GM21515 (cell line): ENCODE measurements around the gene ABCC4.

ENCODE experiments used
- ATAC-seq: cut with Tn5 transposase; IDR thresholded peaks from one replicate; pipeline ENCODE4 v1.9.1; 2021; ENCODE audit not compliant: unreplicated experiment

ABCC4 gene

DNA sequence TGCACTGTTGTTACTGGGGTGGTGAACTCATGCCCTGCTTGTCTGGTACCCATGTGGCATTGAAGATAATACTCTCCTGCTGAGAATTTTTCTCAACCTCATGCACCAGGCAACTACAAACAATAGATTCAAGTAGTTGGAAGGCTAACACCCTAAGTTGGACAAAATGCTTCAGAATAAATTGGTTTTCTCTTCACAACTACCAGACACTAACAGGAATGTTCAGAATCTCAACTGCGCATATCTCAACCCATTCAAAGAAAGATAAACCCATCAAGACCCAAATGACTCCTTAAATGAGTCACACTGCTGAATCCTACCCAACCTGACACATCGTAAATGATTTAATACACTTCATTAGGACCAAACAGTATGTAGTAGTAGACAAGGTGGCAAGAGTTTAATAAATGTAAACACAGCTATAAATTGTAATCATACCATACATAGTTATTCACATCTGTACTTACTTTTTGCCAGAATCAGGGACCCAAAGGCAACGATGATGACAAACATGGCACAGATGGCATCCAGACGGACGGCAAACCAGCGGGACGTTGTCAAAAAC lies 227.4 kb downstream of the ABCC4 start:
- no peak for ATAC-seq

DNA sequence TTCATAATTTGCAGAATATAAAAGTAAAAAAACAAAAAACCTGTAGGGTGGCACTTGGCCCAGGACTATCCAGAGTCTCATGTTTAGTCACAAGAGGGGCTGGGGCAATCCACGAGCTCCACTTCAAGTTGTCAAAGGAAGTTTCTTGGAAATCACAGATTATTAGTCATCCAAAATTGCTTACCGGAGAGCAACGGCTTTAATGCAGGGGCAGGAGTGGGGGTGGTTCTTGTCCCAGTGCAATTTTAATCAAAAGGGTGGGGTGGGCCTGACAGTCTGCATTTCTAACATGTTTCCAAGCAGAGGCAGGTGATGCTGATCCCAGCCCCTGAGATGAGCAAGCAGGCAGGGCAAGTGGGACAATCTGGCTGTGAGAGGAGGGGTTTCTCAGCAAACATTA lies 233.9 kb downstream of the ABCC4 start:
- ATAC-seq, result no peak

- ATAC-seq, result no peak
These were observed 241.2 kb downstream of the ABCC4 start for GRCh38 chr13:95060014-95060519.

GRCh38 chr13:95059306-95059705 lies 241.9 kb downstream of the ABCC4 start:
- ATAC-seq, result no peak

GRCh38 chr13:95058680-95059079 lies 242.6 kb downstream of the ABCC4 start:
- ATAC-seq, result no peak

GRCh38 chr13:95056266-95056665 lies 245.0 kb downstream of the ABCC4 start:
- no peak for ATAC-seq

DNA sequence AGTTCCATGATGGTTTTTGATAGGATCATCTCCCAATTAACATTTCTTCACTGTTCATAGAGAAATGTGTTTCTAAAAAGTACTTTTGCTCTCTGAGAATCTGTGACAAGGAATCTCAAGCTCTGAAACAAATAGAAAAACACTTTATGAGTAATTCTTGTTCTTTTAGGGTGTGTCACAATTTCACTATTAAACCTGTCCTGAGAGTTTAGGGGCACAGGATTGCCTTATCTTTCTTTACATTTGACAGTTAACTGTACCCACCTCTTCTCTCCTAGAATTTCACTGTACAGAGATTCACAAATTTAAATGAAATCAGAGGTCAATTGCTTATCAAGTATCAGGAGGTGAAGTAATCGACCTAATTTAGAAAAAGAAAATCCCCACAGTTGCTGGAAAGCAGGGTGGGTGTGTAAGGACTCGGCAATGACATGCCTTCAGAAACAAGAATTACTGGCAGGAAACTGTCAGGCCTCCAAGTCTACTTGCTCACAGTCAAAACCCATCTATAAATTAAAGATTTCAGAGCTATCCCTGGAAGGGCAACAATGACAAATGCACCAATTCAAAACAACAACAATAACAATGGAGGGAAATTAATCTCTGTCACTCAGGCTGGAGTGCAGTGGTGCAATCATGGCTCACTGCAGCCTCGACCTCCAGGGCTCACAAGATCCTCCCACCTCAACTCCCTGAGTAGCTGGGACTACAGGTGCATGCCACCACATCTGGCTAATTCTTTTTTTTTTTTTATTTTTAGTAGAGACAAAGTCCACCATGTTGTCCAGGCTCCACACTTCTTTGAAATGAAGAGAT lies 250.2 kb downstream of the ABCC4 start:
- peak; percentile 71 for ATAC-seq

GRCh38 chr13:95049772-95050171 lies 251.5 kb downstream of the ABCC4 start:
- no peak for ATAC-seq

DNA sequence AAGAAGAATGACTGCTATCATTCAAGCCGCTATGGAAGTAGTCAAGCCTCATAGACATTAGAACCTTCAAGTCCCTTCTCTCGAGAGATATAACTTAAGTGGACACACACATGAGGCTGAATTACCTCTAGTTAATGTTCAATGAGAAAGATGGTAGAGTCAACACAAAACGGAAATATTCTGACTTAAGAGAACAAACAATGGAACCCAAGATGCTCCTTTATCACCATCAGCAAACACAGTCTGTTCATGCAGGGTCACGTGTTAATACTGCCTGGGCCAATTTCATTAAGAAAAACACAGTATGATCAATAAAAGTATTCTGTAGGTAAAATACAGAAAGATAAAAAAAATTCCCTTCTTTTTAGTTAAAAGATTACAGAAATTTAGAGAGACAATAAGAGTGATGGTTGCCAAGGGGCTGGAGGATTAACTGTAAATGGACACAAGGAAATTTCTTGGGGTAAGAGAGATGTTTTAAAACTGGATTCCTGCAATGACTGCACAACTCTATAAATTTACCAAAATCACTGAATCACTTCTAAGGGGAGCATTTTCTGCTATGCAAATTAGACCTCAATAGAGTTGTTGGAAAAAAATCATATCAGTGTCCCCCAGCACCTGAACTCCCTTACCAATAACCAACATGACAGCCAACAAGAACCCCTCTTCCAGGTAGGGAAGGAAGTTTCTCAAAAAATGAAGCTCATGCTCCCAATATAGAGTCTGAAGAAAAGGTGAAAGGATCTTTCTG lies 256.6 kb downstream of the ABCC4 start:
- ATAC-seq, result no peak

- ATAC-seq, result no peak
These were observed 261.8 kb downstream of the ABCC4 start for GRCh38 chr13:95039415-95039814.

GRCh38 chr13:95038949-95039348 lies 262.3 kb downstream of the ABCC4 start:
- ATAC-seq, result no peak

DNA sequence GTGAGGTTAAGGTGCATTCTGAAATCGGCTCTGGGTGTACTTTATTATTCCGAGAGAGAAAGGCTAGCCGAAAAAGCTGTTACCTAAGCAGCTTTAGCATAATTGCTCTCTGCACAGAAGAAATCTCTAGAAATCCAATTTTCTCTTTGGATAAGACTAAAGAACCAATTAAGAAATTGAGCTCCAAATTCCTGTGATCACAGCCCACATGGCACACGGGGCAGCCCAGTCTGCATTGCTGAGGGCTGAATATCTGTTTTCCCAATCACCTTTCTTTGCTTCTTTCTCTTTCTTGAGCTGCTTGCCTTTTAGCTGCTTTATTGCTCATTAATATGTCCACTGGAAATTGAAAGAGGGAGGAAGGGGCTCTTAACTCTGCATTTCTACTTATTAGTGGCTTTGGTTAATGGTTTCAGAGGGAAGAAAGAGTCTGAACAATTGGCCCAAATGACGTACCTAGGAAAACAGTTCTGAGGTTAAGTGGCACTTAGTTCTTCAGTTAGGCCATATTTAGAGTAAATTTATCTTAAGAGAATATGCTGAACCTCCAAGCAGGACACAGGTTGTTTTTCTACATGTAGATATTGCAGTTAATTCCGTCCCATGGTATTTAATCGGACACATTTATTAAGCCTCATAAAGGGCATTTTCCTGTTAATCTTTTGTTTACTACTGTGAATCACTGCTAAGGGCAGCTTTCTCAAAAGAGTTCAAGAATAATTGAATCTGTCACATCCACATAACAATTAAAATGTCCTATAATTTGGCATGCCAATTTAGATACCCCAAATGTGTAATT lies 265.7 kb downstream of the ABCC4 start:
- no peak for ATAC-seq

DNA sequence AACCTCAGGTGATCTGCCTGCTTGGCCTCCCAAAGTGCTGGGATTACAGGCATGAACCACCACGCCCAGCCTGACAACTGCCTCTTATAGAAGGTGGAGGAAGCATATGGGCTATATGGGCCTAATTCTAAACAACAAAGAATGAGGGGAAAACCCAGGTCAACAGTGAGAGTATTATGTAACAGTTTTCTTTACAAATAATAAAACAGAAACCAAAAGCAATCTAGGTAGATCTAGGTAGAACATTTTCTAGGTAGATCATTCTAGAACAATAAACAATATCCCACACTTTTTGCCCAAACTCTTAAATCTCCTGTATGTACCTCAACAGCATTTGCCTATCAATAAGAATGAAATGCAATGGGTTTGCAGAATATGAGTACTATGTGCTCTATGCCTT lies 267.4 kb downstream of the ABCC4 start:
- ATAC-seq, result peak; percentile 62

- no peak for ATAC-seq
These were observed 269.1 kb downstream of the ABCC4 start for GRCh38 chr13:95032121-95032520.

DNA sequence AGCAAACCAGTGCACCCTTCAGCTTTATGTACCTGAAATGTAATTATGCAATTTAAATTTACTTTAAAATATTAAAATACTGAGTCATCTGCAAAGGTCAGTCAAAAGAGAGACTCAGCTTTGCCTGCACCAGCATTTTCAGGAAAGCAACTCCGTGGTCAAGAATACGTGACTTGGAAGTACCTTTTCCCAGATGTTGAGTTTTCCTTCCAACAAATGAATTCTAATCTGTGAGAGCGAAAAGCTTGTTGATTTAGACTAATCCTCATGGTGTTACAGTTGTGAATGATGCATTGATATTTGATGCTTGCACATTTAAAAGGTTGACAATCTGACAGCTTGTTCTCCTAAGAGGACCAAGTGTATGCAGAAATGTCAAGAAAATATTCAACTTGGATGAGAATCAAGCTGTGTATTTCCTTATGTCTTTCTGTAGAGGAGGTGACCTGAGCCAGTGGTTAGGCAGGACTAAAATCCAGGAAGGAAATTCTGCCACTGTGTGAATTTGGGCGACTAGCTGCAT lies 270.4 kb downstream of the ABCC4 start:
- ATAC-seq, result no peak

- ATAC-seq, result no peak
These were observed 273.6 kb downstream of the ABCC4 start for GRCh38 chr13:95027638-95028037.

DNA sequence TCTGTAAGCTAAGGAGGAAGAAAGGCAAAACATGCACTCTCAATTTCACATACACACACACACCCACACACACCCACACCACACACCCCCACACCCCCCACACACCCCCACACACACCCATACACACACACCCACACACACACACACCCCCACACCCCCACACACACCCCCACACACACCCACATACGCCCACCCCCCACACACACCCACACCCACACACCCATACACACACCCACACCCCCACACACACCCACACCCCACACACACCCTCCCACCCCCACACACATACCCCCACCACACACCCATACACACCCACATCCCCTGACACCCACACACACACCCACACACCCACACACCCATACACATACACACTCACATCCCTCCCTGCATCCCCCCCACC lies 276.1 kb downstream of the ABCC4 start:
- ATAC-seq, result no peak

- no peak for ATAC-seq
These were observed 277.8 kb downstream of the ABCC4 start for GRCh38 chr13:95023405-95023804.

DNA sequence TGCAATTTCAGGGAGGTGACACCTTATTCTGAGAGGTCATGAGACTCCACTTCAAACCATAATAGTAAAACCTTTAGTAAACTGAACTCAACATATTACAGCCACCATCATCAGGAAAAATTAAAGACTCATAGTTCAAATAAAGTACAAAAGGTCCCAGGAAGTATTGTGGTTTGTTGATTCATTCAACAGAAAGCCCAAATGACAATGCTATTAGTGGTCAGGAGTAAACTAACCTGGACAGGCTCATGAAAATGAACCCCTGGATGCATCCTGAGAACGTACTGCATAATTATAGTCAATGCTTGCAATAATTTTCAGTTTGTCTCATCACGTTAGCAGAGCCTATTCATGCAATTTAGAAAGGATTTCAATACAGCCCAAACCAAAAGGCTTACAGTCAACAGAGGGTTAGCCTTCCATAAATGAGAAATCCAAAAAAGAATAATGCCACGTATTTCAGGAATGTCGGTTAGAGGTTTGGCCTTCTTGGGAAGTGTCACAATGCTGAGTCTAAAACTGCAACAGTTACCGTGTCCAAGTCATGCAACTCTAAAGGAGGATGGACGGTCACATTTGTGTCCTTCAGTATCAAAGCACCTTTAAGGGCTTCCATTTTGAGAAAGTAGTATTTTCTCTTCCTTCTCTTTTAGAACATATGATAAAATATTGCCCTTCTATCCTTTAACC lies 280.8 kb downstream of the ABCC4 start:
- ATAC-seq, result no peak

- no peak for ATAC-seq
These were observed 281.4 kb downstream of the ABCC4 start for GRCh38 chr13:95019886-95020285.
